NCI-H2171 treated with DMSO at 0.1 percent for 48 hours (cell line): ENCODE results near the gene PROC.
"Not testable (repeated sequence)": the region's sequence is repeated elsewhere in the genome, so short reads cannot be mapped to it uniquely, and the experiment has no call there.

Experiments
- DNase-seq: peaks from one replicate; lab custom pipeline; 2025; lab: John Stamatoyannopoulos, UW

Gene PROC

DNA sequence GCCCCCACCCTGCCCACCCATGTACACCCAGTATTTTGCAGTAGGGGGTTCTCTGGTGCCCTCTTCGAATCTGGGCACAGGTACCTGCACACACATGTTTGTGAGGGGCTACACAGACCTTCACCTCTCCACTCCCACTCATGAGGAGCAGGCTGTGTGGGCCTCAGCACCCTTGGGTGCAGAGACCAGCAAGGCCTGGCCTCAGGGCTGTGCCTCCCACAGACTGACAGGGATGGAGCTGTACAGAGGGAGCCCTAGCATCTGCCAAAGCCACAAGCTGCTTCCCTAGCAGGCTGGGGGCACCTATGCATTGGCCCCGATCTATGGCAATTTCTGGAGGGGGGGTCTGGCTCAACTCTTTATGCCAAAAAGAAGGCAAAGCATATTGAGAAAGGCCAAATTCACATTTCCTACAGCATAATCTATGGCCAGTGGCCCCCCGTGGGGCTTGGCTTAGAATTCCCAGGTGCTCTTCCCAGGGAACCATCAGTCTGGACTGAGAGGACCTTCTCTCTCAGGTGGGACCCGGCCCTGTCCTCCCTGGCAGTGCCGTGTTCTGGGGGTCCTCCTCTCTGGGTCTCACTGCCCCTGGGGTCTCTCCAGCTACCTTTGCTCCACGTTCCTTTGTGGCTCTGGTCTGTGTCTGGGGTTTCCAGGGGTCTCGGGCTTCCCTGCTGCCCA, 9.3 kb downstream of the PROC start:
- no peak for DNase-seq

GRCh38 chr2:127428057-127428814, 10.0 kb downstream of the PROC start:
- no peak for DNase-seq

- DNase-seq: no peak
These were observed 10.5 kb downstream of the PROC start for GRCh38 chr2:127428815-127429109.

DNA sequence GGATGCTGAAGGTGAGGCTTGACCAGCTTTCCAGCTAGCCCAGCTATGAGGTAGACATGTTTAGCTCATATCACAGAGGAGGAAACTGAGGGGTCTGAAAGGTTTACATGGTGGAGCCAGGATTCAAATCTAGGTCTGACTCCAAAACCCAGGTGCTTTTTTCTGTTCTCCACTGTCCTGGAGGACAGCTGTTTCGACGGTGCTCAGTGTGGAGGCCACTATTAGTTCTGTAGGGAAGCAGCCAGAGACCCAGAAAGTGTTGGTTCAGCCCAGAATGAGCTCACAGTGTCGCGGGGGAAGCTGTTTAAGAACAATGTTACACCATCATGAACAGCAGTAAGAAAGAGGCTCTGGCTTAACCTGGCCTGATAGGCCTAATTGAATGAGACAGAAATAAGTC, 11.1 kb downstream of the PROC start:
- DNase-seq: no peak

DNA sequence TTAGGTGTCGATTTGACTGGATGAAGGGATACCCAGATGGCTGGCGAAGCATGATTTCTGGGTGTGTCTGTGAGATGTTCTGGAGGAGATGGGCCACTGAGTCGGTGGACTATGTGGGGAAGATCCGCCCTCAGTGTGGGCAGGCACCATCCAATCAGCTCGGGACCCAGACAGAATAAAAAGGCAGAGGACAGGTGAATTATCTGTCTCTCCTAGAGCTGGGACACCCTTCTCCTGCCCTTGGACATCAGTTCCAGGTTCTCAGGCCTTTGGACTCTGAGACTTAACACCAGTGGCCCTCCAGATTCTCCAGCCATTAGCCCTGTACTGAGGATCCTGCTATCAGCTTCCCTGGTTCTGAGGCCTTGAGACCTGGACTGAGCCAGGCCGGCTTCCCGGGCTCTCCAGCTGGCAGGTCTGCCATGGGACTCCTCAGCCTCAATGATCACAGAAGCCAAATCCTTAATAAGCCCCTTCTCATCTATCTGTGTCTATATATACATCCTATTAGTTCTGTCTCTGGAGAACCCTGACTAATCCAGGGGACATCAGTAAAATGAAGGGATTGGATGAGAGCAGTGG, 11.7 kb downstream of the PROC start:
- no peak for DNase-seq

GRCh38 chr2:127431408-127432023, 13.3 kb downstream of the PROC start:
- DNase-seq: no peak

DNA sequence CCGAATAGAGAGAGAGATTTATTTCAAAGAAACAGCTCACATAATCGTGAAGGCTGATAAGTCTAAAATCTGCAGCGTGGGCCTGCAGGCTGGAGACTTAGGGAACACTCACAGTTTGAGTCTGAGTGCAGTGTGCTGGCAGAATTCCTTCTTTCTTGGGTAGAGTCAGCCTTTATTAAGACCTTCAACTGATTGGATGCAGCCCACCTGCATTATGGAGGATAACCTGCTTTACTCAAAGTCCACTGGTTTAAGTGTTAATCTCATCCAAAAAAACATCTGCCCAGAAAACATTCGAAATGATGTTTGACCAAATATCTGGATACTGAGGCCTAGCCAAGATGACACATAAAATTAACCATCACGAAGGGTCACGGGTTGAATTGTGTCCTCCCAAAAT, 16.3 kb downstream of the PROC start:
- no peak for DNase-seq

GRCh38 chr2:127437056-127437455, 18.8 kb downstream of the PROC start:
- DNase-seq: no peak

- no peak for DNase-seq
These were observed 19.8 kb downstream of the PROC start for GRCh38 chr2:127437781-127438726.

GRCh38 chr2:127439343-127439742, 21.1 kb downstream of the PROC start:
- DNase-seq: no peak

DNA sequence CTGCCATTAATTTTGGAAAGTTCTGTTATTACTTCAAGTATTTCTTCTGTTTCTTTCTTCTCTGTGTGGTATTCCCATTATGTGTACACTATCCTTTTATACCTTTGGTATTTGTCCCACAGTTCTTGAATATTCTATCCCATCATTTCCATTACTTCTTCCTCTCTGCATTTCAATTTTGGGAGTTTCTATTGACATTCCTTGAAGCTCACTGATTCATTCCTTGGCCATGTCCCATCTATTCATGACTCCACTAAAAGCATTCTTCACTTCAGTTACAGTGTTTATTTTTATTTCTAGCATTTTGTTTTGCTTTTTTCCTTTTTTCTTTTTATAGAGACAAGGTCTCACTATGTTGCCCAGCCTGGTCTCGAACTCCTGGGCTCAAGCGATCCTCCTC, 30.3 kb downstream of the PROC start:
- DNase-seq: no peak

DNA sequence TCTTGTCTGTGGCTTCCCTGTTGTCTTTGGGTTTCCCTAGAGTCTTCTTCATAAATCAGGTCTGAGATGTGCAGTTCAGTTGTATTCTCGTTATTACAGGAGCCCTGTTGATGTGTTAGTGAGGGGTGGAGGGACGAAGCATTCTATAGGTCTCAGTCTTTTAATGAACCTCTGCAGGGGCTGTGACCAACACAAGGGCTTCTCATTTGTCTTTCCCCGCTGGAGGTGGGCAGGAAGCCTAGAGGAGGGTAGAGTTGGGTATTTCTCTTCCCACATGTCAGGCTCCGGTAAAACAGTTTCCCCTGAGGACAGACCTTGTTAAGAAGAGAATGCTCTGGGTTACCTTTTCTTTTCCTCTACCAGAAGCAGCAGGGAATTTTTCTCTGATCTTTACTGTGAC, 31.2 kb downstream of the PROC start:
- DNase-seq: no peak

DNA sequence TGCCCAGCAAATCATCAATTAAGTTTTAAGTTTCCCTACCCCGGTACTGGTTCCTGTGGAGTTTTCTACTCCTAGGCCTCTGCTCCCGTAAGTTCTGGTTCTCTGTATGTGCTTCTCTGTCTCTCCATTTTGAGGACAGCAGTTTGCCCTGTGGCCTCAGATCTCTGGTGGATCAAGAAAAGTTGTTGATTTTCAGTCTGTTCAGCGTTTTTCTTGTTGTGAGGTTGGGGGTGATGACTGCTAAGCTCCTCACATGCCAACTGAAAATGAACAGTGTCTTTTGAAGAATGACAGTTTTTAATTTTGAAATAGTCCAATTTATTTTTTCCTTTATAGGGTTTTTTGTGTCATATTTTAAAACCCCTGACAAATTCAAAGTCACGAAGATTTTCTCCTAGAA, 31.7 kb downstream of the PROC start:
- DNase-seq: no peak

- no peak for DNase-seq
These were observed 33.8 kb downstream of the PROC start for GRCh38 chr2:127451981-127452380.

DNA sequence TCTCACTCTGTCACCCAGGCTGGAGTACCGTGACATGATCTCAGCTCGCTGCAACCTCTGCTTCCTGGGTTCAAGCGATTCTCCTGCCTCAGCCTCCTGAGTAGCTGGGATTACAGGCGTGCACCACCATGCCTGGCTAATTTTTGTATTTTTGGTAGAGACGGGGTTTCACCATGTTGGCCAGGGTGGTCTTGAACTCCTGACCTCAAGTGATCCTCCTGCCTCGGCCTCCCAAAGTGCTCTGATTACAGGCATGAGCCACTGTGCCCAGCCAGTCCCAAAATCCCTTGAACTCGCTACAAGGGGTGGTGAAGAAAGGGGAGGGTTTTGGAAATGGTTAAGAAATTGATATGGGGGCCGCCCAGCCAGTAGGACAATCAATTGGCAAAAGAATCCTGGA, 34.2 kb downstream of the PROC start:
- DNase-seq: not testable (repeated sequence)

DNA sequence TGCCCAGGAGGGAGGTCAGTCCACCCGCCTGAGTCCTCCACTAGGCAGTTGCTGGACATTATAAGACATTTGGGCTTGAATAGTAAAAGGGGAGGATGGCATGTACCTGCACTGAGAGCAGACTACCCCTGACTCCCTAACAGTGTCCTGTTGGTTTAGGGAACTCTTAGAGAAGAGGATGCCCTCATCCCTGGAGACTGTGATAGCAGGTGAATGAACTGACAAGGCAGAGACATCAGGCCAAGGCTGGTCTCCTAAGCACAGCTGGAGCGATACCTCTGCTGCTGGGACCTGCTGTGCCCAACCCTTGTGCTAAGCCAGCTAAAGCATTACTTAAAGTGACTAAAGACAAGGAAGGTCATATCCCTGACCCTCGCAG, 34.8 kb downstream of the PROC start:
- DNase-seq: no peak

DNA sequence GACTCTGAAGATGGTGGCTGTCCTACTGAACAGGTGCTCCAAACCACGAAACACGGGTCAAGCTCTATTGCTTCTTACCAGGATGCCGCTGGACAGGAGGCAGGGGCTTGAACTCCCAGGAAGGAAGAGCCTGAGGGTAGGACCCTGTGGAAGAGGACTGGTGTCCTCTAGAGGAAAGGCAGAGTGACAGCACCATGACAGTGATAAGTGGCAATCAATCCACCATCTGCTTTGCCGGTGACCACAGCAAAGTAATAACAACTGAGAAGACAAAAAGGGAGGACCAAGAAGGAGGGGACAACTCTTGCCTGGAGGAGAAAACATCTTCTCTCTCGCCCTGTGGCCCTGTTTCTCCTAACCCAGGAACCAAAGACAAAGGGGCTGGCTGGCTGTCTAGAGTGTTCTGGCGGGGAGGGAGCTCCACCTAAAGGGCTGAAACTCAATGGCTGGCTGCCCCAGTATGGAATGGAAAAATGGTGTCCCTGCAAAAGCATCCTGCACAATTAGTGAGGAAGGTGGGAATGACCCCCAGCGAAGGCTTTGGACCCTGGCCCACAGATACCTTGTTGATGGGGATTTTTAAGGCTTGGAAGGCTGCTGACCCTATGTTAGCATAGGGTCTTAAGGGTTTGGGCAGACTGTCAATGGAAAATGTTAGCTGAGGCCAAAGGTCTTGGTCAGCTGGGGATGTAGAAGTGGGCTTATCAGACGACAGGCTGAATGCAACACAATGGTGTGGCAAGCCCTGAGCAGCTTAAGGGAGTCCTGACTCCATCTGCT, 35.4 kb downstream of the PROC start:
- no peak for DNase-seq

DNA sequence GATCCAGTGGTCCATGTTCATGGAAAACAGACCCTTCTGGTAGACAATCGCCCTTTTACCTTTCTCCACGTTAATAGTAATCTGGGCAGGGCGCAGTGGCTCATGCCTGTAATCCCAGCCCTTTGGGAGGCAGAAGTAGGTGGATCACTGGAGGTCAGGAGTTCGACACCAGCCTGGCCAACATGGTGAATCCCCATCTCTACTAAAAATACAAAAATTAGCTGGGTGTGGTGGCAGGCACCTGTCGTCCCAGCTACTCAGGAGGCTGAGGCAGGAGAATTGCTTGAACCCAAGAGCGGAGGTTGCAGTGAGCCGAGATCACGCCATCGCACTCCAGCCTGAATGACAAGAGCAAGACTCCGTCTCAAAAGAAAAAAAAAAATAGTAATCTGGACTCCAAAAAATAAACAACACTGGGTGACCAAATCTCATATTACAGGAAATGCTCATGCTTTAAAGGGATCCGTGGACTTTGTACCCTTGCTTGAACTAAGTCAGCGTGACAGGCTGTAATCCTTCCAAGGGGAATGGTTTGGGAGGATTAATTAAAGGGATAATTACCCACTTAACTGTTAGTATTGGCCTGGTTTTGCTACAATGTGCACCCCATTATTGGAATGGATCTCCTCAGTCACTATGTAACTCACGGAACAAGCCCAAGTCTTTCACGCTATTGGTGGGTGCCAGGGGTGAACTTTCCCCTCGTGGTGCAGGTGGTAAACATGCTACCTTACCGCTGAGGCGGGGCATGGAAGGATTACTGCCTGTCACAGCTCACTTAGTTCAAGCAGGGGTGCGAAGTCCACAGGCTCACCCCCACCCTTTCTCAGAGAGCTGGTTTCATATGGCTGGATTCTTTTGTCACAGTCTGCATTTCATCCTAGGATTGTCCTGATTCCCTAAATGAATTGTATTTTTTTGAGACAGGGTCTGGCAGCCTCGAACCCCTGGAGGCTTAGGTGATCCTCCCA, 36.7 kb downstream of the PROC start:
- DNase-seq: no peak

DNA sequence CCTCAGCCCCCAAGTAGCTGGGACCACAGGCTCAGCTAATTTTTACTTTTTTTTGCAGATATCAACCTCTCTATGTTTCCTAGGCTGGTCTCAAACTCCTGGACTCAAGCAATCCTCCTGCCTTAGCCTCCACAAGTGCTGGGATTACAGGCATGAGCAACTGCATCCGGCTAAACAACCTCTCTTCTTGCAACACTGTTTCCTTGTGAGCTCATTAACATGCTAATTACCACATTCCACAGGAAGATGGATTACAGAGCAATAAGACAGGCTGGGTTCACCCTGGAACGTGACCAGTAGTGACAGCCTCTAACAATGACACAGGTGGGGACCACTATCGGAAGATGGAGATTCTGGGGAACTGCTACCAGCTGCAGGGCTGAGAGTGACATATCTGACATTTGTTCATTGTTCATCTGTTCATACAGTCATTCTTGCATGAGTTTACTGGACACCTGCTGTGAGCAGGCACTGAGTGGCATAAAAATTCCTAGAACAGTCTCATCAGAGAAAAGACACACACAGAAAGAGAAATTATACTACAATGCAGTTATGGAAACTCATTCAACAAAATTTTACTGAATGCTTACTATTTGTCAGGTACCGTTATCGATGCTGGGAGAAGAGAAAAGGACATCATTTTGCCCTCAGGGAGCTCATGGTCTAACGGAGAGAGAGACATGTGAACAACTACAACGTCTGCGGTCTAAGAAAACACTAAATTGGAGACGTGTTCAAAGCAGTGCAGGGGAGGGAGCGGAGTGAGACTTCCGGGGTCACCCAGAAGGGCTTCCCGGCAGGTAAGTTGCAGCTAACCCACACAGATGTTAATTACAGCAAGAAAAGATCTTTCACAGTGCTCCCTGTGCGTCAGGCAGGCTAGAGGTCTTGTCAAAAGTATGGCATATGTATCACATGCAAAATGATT, 37.6 kb downstream of the PROC start:
- DNase-seq: peak; percentile 3
